Measurements from ENCODE around the gene CHAF1A.

Gene CHAF1A

DNA sequence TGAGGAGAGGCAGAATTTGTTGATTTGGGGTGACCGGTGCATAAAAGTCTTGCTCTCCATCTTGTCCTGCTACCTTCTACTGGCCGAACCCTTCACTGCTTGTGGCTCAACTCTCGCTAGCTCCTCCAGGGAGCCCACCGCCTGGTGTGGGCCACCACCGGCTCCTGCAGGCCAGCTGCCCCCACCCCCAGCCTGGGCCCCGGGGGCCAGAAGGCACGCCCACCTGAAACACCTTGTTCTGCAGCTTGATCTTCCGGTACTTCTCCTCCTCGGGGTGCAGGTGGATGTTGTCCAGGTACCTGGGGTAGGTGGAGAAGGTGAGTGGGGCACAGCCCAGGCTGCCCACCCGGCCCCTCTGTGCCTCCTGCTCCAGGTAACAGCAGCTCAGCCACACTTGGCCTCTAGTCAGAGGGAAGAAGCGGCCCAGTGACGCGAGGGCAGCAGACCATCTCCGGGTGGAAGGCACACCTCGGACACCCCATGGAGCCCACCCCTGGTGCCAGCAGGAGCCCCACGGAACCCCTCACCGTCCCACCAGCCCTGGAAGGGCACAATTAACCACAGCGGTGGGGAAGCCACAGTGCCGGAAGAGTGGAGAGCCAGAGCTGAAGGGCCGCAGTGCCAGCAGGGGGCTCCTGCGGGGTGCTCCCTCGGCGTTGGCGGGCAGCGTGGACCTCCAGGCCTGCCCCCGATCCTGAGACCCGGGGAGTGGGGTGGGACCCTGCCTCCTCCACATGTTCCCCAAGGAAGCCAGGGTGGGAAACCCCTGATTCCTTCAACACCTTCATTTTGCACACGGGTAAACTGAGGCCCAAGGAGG lies 45.1 kb downstream of the CHAF1A start:
- Histone ChIP-seq H3K79me2 (ENCODE audit: insufficient read depth, low read length) (no peaks in the 10 kb centered on the region), H3K27me3 (ENCODE audit: insufficient read depth, low read length, poor library complexity, severe bottlenecking) (no peaks in the 10 kb centered on the region), H3K4me3 (ENCODE audit: low read length, poor library complexity, severe bottlenecking) (no peak overlapping the region), H3K9ac (ENCODE audit: low read depth, low read length, poor library complexity, severe bottlenecking) (no peak overlapping the region), H4K20me1 (ENCODE audit: insufficient read depth, low read length, poor library complexity, severe bottlenecking) (no peaks in the 10 kb centered on the region), H3K4me1 (ENCODE audit: insufficient read depth, low read length, poor library complexity, severe bottlenecking) (no peaks in the 10 kb centered on the region), H3K4me2 (ENCODE audit: low read depth, low read length, poor library complexity, severe bottlenecking) (no peak overlapping the region), H3K36me3 (ENCODE audit: insufficient read depth, low read length) (peaks cover 70% of the 10 kb centered on the region; the same call in 1 of the 2 replicates), H3K9me2 (replicated peaks; ENCODE audit: low read depth, low read length) (no peaks in the 10 kb centered on the region), H2AFZ (ENCODE audit: low read length) (no peak overlapping the region), H3K9me3 (ENCODE audit: insufficient read depth, low read depth, low read length) (no peaks in the 10 kb centered on the region), H3F3A (ENCODE audit: low read depth) (no peaks in the 10 kb centered on the region)
- TF ChIP-seq EZH2phosphoT487 (IDR thresholded peaks at IDR 0.05; ENCODE audit: borderline replicate concordance) (no peak), CTCF (conservative IDR thresholded peaks at IDR 0.05; ENCODE audit: low read length) (no peak)

- Histone ChIP-seq H3K4me2 (ENCODE audit: low read depth, low read length, poor library complexity, severe bottlenecking) (no peak overlapping the region), H3F3A (ENCODE audit: low read depth) (no peaks in the 10 kb centered on the region), H3K9me3 (ENCODE audit: insufficient read depth, low read depth, low read length) (no peaks in the 10 kb centered on the region), H3K4me3 (ENCODE audit: low read length, poor library complexity, severe bottlenecking) (no peak overlapping the region), H3K79me2 (ENCODE audit: insufficient read depth, low read length) (no peaks in the 10 kb centered on the region), H3K4me1 (ENCODE audit: insufficient read depth, low read length, poor library complexity, severe bottlenecking) (no peaks in the 10 kb centered on the region), H3K27me3 (ENCODE audit: insufficient read depth, low read length, poor library complexity, severe bottlenecking) (no peaks in the 10 kb centered on the region), H4K20me1 (ENCODE audit: insufficient read depth, low read length, poor library complexity, severe bottlenecking) (no peaks in the 10 kb centered on the region), H3K36me3 (ENCODE audit: insufficient read depth, low read length) (peaks cover 68% of the 10 kb centered on the region; the same call in 1 of the 2 replicates), H3K9me2 (replicated peaks; ENCODE audit: low read depth, low read length) (no peaks in the 10 kb centered on the region), H2AFZ (ENCODE audit: low read length) (no peak overlapping the region), H3K9ac (ENCODE audit: low read depth, low read length, poor library complexity, severe bottlenecking) (no peak overlapping the region)
- TF ChIP-seq EZH2phosphoT487 (IDR thresholded peaks at IDR 0.05; ENCODE audit: borderline replicate concordance) (no peak), CTCF (conservative IDR thresholded peaks at IDR 0.05; ENCODE audit: low read length) (no peak)
Measured at GRCh38 chr19:4448147-4448985, 45.9 kb downstream of the CHAF1A start.

DNA sequence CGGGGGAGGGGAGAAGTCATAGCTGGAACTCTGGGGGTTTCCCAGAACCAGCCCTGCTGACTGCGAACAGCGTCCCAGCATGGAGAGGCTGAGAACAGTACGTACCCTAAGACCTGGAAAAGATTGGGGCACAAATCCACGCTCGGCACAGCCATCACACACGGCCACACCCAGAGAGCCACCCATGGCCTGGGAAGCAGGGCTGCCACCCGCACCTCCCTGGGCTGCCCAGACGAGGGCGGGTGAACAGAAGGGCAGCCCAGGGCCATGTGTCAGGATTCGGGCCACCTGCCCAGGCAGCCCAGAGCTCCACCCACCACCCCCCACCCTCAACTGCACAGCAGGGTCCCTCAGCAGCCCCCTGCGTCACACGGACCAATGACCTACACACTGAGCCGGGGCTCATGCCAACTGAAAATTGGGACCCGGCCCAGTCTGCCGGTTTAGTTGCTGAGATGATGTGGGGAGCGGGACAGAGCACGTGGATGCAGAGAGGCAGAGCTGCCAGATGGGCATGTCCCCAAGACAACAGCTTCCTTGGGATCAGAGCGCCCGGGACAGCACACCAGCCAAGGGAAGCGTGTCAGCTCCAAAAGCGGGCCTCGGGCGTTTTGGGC lies 46.7 kb downstream of the CHAF1A start:
- H3K9me2 ChIP-seq (replicated peaks; ENCODE audit: low read depth, low read length) = no peaks in the 10 kb centered on the region
- H3K4me1 ChIP-seq (ENCODE audit: insufficient read depth, low read length, poor library complexity, severe bottlenecking) = no peaks in the 10 kb centered on the region
- no peaks in the 10 kb centered on the region for H3K27me3 ChIP-seq (ENCODE audit: insufficient read depth, low read length, poor library complexity, severe bottlenecking)
- peaks cover 3% of the 10 kb centered on the region; the same call in 1 of the 2 replicates for H3K79me2 ChIP-seq (ENCODE audit: insufficient read depth, low read length)
- no peak overlapping the region for H3K4me3 ChIP-seq (ENCODE audit: low read length, poor library complexity, severe bottlenecking)
- no peak overlapping the region for H2AFZ ChIP-seq (ENCODE audit: low read length)
- no peak overlapping the region for H3K9ac ChIP-seq (ENCODE audit: low read depth, low read length, poor library complexity, severe bottlenecking)
- no peak overlapping the region for H3K4me2 ChIP-seq (ENCODE audit: low read depth, low read length, poor library complexity, severe bottlenecking)
- no peaks in the 10 kb centered on the region for H3F3A ChIP-seq (ENCODE audit: low read depth)
- TF ChIP-seq EZH2phosphoT487 (IDR thresholded peaks at IDR 0.05; ENCODE audit: borderline replicate concordance) (no peak), CTCF (conservative IDR thresholded peaks at IDR 0.05; ENCODE audit: low read length) (no peak)
- H3K36me3 ChIP-seq (ENCODE audit: insufficient read depth, low read length) = peaks cover 62% of the 10 kb centered on the region; the same call in 1 of the 2 replicates
- no peaks in the 10 kb centered on the region for H3K9me3 ChIP-seq (ENCODE audit: insufficient read depth, low read depth, low read length)
- H4K20me1 ChIP-seq (ENCODE audit: insufficient read depth, low read length, poor library complexity, severe bottlenecking) = no peaks in the 10 kb centered on the region
